Adipocyte (in vitro differentiated cells): ENCODE measurements around the gene HS3ST1.

Experiments
- DNase-seq: peaks from one replicate; pipeline ENCODE4 v3.0.0-alpha.2; 2015; ENCODE audit warnings: low read depth
- H3K27me3 ChIP-seq: replicated peaks from 2 replicates; pipeline ENCODE4 v1.7.0; 2013; ENCODE audit warnings: mild to moderate bottlenecking, low read length, moderate library complexity; ENCODE audit not compliant: control insufficient read depth, insufficient read depth
- H3K36me3 ChIP-seq: 2 replicates; pipeline ENCODE4 v1.7.0; 2013; ENCODE audit warnings: low read length, mild to moderate bottlenecking, moderate library complexity; ENCODE audit not compliant: control insufficient read depth, insufficient read depth, severe bottlenecking
- H3K4me1 ChIP-seq: 2 replicates; pipeline ENCODE4 v1.7.0; 2013; ENCODE audit warnings: mild to moderate bottlenecking, low read length, moderate library complexity; ENCODE audit not compliant: control insufficient read depth, insufficient read depth
- H3K4me3 ChIP-seq: 2 replicates; pipeline ENCODE4 v1.7.0; 2013; ENCODE audit warnings: mild to moderate bottlenecking, low read length, moderate library complexity
- H3K9ac ChIP-seq: 2 replicates; pipeline ENCODE4 v1.7.0; 2013; ENCODE audit warnings: mild to moderate bottlenecking, low read length, moderate library complexity
- H3K9me3 ChIP-seq: 2 replicates; pipeline ENCODE4 v1.7.0; 2013; ENCODE audit warnings: mild to moderate bottlenecking, low read length, moderate library complexity; ENCODE audit not compliant: control insufficient read depth

Gene HS3ST1

GRCh38 chr4:11456401-11456800, 27.7 kb upstream of the HS3ST1 start:
- Histone ChIP-seq H3K27me3 (no peaks in the 10 kb centered on the region), H3K4me3 (no peak overlapping the region)

GRCh38 chr4:11455201-11455835, 26.6 kb upstream of the HS3ST1 start:
- Histone ChIP-seq H3K36me3 (no peaks in the 10 kb centered on the region), H3K9me3 (no peaks in the 10 kb centered on the region), H3K4me1 (no peaks in the 10 kb centered on the region), H3K9ac (no peak overlapping the region), H3K27me3 (no peaks in the 10 kb centered on the region), H3K4me3 (no peak overlapping the region)
- no peak for DNase-seq

More at GRCh38 chr4:11456401-11456800, 27.7 kb upstream of the HS3ST1 start:
- no peaks in the 10 kb centered on the region for H3K9me3 ChIP-seq
- DNase-seq, result no peak
- no peak overlapping the region for H3K9ac ChIP-seq
- H3K4me1 ChIP-seq, result no peaks in the 10 kb centered on the region
- no peaks in the 10 kb centered on the region for H3K36me3 ChIP-seq

GRCh38 chr4:11451716-11452115, 23.0 kb upstream of the HS3ST1 start:
- no peak overlapping the region for H3K4me3 ChIP-seq
- no peaks in the 10 kb centered on the region for H3K4me1 ChIP-seq
- no peak overlapping the region for H3K9ac ChIP-seq
- DNase-seq, result no peak
- no peaks in the 10 kb centered on the region for H3K9me3 ChIP-seq
- no peaks in the 10 kb centered on the region for H3K27me3 ChIP-seq
- H3K36me3 ChIP-seq, result no peaks in the 10 kb centered on the region

- Histone ChIP-seq H3K4me1 (no peaks in the 10 kb centered on the region), H3K4me3 (no peak overlapping the region), H3K9me3 (no peaks in the 10 kb centered on the region), H3K36me3 (no peaks in the 10 kb centered on the region), H3K27me3 (no peaks in the 10 kb centered on the region), H3K9ac (no peak overlapping the region)
- DNase-seq, result peak; percentile 1
These were observed 17.6 kb upstream of the HS3ST1 start for GRCh38 chr4:11446155-11446811.

GRCh38 chr4:11441194-11441556, 12.5 kb upstream of the HS3ST1 start:
- H3K4me1 ChIP-seq, result no peaks in the 10 kb centered on the region
- H3K27me3 ChIP-seq, result no peaks in the 10 kb centered on the region
- H3K36me3 ChIP-seq, result no peaks in the 10 kb centered on the region
- no peak overlapping the region for H3K4me3 ChIP-seq
- DNase-seq, result no peak
- no peaks in the 10 kb centered on the region for H3K9me3 ChIP-seq
- H3K9ac ChIP-seq, result no peak overlapping the region

GRCh38 chr4:11440481-11441193, 11.9 kb upstream of the HS3ST1 start:
- H3K4me1 ChIP-seq, result no peaks in the 10 kb centered on the region
- no peaks in the 10 kb centered on the region for H3K9me3 ChIP-seq
- DNase-seq, result no peak
- no peak overlapping the region for H3K9ac ChIP-seq
- H3K4me3 ChIP-seq, result no peak overlapping the region
- no peaks in the 10 kb centered on the region for H3K27me3 ChIP-seq
- no peaks in the 10 kb centered on the region for H3K36me3 ChIP-seq

- DNase-seq, result no peak
- no peak overlapping the region for H3K9ac ChIP-seq
- no peaks in the 10 kb centered on the region for H3K9me3 ChIP-seq
These were observed 11.1 kb upstream of the HS3ST1 start for GRCh38 chr4:11439836-11440235.

GRCh38 chr4:11438647-11439046, 10.0 kb upstream of the HS3ST1 start:
- no peak for DNase-seq
- Histone ChIP-seq H3K36me3 (no peaks in the 10 kb centered on the region), H3K27me3 (no peaks in the 10 kb centered on the region), H3K4me3 (no peak overlapping the region), H3K4me1 (no peaks in the 10 kb centered on the region), H3K9ac (no peak overlapping the region), H3K9me3 (no peaks in the 10 kb centered on the region)

More at GRCh38 chr4:11439836-11440235, 11.1 kb upstream of the HS3ST1 start:
- Histone ChIP-seq H3K4me3 (no peak overlapping the region), H3K4me1 (no peaks in the 10 kb centered on the region), H3K27me3 (no peaks in the 10 kb centered on the region), H3K36me3 (no peaks in the 10 kb centered on the region)

- Histone ChIP-seq H3K36me3 (no peaks in the 10 kb centered on the region), H3K9ac (no peak overlapping the region), H3K4me1 (no peaks in the 10 kb centered on the region), H3K4me3 (no peak overlapping the region), H3K9me3 (no peaks in the 10 kb centered on the region), H3K27me3 (no peaks in the 10 kb centered on the region)
- DNase-seq, result no peak
These were observed 8.0 kb upstream of the HS3ST1 start for GRCh38 chr4:11436673-11437072.

GRCh38 chr4:11436084-11436483, 7.4 kb upstream of the HS3ST1 start:
- Histone ChIP-seq H3K36me3 (no peaks in the 10 kb centered on the region), H3K27me3 (peaks cover 3% of the 10 kb centered on the region), H3K9me3 (no peaks in the 10 kb centered on the region), H3K4me3 (no peak overlapping the region), H3K9ac (no peak overlapping the region), H3K4me1 (no peaks in the 10 kb centered on the region)
- no peak for DNase-seq

GRCh38 chr4:11435557-11435956, 6.9 kb upstream of the HS3ST1 start:
- Histone ChIP-seq H3K9ac (no peak overlapping the region), H3K36me3 (no peaks in the 10 kb centered on the region), H3K4me3 (no peak overlapping the region), H3K9me3 (no peaks in the 10 kb centered on the region), H3K27me3 (peaks cover 7% of the 10 kb centered on the region), H3K4me1 (no peaks in the 10 kb centered on the region)
- no peak for DNase-seq
